G401.6 (cell line): ENCODE data around the gene NFATC4.

Experiments used
- FAIRE-seq: peaks from 2 replicates; lab custom pipeline; 2012; peaks lifted over from hg19 to GRCh38; lab: Jason Lieb, UNC

NFATC4 gene

DNA sequence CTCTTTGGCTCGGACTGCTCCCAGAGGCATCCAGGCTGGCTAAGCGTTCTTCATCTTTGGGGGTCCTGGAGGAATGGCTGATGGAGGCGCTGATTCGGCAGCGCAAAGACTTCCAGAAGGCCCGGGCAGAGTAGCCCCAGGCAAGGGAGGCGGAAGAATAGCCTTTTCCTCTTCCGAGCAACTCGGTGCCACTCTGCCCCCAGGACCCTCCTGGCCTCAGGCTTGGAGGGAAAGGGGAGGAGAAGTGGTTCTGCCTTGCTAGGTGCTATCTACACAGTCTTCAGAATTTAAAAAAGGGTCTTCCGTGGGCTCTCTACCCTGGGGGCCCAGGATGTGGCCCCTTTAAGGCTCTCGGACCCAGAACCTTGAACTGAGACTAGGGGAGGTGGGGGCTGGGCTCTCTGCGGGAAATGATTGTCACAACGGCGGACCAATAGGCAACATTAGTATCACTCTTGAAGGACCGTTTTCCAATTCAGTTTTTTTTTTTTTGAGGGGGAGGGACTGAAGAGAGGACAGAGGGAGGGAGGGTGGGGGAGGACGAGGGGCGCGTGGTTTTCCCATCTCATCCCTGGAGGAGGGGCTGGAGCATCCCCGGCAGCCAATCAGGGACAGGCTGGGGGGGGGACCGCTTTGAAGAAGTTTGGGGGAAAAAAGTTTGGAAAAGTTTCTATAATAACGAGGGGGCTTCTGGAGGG, at the start of gene NFATC4:
Gene NFATC4, plus strand, starts transcription at position 671 of the 698 bp plus-strand sequence. CDS start 157 bp downstream, outside the sequence.
- no peak for FAIRE-seq

DNA sequence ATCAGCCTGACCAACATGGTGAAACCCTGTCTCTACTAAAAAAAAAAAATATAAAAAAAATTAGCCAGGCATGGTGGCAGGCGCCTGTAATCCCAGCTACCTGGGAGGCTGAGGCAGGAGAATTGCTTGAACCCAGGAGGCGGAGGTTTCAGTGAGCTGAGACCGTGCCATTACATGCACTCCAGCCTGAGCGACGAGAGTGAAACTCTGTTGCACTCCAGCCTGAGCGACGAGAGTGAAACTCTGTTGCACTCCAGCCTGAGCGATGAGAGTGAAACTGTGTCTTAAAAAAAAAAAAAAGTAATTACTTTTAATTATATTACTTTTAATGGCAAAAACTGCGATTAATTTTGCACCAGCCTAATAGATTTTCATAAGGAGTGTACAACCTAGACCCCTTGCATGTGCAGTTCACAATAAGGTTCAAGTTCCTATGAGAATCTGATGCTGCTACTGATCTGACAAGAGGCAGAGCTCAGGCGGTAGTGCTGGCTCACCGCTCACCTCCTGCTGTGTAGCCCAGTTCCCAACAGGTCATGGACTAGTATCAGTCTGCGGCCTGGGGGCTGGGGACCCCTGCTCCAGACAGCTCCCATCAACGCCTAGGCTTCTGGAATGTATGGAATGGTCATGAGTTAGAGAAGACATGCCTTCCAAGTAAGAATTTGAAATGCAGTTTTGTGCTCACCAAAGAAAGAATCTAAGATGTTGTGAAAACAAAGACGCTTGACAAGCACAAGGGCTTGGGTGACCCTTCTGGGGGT, 46.6 kb upstream of the NFATC4 start:
- no peak for FAIRE-seq

DNA sequence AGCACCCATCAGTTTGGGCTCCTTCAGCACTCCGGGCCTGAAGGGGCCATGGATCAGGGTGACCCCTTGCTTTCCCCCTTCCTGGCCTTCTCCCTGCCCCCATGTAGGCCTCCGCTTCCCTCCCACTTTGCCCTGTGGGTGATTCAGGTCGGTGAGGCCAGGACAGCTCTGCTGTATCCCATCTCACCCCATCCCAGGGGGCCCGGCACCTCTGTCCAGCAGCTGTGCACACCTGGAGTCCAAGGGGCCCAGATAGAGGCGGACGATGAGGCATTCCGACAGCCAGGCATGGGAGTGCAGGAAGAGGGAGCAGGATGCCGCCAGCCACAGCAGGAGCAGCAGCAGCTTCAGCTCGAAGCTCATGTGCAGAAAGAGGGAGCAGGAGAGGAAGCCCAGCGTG, 45.3 kb upstream of the NFATC4 start:
- FAIRE-seq: no peak

DNA sequence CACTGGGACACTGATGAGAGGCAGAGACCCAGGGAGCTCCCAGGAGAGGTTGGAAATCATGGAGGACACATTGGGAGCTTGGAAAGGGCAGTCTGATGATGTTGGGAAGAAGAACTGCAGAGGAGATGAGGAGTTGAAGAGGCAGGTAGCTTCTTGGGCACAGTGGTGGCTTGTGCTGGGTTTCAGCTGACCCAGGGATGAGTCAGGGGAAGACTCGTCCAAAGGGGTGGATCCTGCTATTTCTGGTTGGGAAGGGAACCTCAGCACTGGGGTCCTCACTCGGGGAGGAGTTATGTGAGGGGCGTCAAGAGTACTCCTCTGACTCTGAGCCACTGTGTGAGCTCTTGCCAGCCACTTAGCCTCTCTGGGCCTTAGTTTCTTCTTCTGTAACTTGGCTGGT, 44.6 kb upstream of the NFATC4 start:
- FAIRE-seq: no peak

DNA sequence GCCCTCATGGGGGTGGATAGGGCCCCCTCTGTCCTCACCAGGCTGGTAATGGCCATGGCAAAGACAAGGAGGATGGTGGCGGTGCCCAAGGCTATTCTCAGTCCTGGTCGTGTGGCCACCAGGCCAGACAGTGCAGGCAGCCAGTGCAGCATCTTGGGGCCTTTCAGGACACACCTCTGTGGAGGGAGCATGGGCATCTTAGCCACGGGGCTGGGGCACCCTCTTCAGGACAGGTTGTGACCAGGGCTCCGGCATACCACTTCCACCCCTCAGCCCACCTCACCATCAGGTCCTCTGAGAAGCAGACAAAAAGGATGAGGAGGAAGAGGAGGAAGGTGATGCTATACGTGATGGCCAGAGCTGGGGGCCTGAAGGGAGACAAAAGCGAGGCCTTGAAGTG, 44.0 kb upstream of the NFATC4 start:
- no peak for FAIRE-seq

DNA sequence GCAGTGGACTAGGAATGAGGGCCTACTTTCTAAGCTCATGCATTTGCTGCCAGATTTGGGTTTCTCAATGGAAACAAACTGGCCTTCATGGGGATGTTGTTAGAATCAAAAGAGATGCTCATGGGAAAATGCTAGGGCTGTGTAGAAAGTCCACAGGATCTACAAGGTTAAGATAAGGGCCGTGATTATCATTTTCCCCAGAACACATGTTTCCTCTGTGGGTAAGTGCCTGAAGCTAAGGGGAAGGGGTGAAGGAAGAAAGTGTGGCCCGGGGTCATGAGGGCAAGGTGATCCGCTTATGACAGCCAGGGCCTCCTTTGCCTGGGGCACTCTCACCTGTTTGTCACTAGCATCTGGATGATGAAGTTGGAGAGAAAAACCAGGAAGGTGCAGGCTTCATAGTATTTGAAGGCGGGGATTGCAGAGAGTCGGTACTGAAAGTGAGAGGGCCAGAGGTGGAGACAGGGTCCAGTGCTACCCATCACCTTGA, 42.9 kb upstream of the NFATC4 start:
- FAIRE-seq: no peak

DNA sequence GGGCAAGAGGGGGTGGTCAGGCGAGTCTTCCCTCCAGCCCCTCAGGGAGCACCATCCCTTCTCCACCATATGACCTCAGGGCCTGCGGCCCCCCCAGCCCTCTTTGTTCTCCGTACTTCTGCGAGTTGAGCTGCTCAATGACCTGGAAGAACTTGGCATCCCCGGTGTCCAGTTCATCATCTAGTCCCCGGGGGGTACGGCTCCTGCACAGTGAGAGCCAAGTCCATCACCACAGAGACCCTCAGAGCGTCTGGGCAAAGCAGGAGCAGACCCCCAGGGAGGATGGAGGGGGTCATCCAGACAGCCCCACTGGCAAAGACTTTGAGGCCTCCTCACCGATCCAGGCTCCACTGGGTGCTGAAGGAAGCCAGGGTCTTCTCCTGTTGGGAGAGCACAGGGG, 42.0 kb upstream of the NFATC4 start:
- FAIRE-seq: no peak

DNA sequence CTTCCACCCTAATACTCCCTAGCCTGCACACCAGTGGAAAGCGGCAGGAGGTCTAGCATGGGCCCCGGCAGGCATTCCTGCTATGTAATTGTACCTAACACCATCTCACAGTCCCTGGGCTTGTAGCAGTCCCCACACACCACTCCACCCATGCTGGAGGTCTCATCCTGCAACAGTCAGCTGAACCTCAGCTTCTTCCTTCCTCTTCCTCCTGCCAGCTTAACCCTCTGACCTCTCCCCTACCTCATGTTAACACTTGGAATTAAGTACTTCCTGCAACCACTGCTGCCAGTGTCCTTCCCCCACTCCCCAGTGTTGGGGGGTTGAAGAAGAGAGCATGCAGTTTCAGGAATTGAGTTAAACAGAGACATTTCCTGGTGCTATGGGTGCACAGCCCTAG, 40.7 kb upstream of the NFATC4 start:
- no peak for FAIRE-seq

DNA sequence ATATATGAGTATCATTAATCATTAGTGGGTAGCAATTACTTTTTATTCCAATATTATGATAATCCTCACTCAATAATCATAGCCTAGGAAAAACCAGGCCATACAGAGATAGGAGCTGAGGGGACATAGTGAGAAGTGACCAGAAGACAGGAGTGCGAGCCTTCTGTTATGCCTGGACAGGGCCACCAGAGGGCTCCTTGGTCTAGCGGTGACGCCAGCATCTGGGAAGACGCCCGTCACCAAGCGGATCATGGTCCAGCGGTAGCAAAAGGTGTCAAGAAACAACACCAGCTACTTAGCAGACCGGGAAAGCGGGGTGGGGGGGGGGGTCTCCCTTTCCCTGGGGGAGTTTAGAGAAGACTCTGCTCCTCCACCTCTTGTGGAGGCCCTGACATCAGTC, 40.1 kb upstream of the NFATC4 start:
- FAIRE-seq: peak; percentile 34

DNA sequence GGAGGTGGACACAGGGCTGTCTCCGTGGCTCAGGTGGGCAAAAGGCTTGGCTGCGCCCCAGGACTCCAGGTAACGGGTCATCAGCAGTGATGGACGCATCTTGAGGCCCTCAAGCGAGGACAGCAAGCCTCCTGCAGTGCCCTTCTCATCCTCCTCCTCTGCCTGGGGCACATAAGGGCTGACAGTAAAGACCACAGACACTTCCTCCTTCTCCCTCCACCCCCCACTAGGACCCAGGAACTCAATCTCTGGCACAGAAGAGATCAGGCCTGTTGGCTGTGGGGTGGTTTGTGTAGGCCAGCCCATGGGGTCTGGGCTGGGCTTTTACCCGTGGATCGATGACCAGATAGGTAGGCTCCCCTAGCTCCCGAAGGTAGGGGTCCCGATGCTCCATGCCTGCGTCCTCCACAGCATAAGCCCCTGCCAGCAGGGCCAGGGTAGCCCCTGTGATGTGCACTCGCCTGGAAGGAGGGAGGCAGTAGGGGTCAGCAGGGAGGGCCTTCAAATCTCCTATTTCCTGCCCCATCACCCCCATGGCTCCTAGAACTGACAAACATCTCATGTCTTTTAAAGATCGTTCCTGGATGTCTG, 38.8 kb upstream of the NFATC4 start:
- FAIRE-seq: no peak

DNA sequence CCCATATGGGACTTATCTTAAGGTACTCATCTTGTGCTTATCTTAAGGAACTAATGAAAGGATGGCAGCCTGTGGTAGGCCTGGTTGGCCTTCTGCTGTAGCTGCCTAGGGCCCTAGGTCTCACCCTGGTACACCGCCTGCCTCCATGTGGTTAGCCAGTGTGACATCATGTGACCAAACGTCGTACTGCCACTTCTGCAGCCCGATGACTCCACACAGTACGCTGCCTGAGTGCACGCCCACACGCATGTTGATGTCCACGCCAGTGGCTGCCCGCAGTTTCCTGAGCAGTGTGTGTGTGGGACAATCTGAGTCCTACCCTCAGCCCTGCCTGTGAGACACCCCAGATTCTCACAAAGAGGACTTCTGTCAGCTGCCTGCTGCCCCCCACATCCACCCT, 38.2 kb upstream of the NFATC4 start:
- no peak for FAIRE-seq

DNA sequence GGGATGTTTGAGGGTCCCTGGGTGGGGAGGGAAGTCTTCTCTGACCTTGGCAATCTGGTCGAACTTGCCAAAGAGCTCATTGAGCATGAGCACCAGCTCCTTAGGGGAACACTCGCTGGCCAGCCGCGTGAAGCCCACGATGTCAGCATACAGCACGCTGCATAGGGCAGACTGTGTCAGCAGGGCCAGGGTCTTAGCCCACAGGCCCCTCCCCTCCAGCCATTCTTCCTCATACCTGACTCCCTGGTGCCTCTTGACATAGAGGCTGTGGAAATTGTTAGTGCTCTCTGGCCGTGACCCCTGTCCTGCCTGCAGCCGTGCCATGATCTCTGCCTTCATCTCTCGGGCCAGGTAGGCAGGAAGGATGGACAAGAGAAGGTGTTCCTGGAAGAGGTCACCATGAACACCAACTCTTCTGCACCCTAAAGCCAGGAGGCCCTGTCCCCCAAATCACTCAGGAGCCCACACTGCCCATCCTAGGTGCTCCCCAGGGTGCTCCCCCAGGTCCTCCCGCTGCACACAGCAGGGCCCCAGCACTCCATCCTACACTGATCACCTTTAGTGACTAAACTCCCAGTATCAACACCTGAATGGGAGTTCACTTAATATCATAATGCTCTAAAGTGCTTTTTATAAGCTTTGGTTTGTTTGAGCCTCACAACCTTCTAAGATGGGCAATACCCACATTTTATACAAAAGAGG, 36.9 kb upstream of the NFATC4 start:
- no peak for FAIRE-seq

DNA sequence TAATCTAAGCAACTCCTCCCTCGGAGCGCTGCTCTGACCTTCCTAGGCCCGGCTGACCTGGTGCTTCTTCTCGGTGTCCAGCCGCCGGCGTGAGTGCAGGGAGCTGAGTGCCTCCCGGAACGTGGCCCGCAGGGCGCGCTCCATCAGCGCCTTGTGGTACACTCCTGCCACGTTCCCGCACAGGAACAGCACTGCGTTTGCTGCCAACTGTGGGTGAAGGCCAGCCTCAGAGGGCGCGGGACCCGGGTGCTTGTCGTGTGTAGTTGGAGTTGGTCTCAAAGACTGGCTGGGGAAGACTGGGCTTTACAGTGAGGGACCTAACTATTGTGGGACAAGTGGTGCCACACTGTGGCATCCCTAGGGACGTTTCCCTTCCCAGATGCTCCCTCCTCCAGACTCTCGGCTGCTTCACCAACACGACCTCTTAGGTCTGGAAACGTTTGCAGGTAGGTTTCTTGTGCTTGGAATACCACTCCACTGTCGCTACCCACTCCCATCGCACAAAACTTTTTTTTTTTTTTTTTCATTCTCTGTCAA, 36.2 kb upstream of the NFATC4 start:
- no peak for FAIRE-seq

DNA sequence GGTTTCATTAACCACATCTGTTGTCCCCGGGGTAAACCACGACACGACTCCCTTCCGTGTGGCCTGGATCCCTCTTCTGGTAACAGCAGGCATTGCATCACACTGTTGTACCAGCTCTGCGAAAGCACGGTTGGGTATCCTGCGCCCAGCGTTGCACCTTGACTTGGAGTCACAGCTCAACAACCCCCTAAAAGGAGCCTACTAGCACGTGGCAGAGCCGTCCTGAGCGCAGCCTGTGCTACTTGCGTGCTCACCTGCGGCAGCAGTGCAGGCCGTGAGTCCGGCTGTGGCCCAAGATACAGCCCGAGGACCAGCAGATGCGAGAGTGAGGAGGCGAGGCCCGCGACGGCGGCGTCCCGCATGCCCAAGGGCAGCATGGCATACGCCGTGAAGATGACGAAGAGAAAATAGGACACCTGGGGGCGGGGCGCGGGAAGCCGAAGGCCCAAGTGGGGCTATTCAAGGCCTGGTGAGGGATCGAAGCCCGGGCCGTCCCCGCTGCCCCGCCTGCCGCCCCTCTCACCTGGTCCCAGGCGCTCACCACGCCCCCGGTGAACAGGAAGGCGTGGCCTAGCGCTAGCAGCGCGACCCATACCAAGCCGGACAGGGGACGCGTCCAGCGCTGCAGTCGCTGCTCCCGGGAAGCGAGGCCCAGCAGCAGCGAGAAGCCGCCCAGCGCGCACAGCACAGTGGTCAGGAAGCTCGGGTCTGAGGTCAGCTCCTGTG, 35.6 kb upstream of the NFATC4 start:
- no peak for FAIRE-seq

DNA sequence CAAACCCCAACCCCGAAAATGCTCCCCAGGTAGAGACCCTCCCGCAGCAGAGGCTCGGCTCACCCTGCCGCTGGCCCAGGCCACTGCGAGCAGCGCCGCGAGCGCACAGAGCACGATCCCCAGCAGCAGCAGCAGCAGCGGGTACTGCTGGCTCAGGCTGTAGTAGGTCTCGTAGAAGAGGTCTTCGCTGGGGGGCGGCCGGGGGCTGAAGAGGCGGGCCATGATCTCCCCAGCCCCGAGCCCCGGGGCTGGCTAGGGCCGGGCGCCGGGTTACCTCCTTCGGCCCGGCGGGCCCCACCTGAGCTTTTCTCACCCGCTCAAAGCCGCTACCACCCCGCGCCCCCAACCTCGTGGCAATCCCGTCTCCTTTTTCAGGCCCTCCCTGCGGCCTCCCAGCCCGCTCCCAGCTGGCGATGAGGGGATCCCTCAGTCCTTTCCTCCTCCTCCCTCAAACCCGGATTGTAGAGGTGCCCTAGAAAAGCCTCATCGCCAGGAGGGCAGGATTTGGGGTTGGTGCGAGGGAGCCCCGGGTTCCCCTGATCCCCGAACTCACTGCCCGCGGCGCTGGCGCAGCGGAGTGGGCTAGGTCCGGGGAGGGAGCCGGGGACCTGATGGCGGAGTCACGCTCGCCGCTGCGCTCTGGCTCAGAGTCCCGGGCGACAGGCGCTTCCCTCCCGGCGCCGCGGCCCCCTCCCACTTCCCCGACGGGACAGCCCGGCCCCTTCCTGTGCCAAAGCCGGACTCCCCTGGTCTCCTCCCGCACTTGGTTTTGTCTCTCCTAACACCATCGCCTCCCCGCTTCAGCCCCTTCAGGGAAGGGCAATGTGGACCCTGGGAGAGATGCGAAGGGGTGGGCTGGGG, 33.3 kb upstream of the NFATC4 start, which contains the start of gene ADCY4:
Gene ADCY4, minus strand, starts transcription at position 641 of the 861 bp plus-strand sequence. Its CDS starts 419 bp downstream, at position 222.
- FAIRE-seq: no peak

DNA sequence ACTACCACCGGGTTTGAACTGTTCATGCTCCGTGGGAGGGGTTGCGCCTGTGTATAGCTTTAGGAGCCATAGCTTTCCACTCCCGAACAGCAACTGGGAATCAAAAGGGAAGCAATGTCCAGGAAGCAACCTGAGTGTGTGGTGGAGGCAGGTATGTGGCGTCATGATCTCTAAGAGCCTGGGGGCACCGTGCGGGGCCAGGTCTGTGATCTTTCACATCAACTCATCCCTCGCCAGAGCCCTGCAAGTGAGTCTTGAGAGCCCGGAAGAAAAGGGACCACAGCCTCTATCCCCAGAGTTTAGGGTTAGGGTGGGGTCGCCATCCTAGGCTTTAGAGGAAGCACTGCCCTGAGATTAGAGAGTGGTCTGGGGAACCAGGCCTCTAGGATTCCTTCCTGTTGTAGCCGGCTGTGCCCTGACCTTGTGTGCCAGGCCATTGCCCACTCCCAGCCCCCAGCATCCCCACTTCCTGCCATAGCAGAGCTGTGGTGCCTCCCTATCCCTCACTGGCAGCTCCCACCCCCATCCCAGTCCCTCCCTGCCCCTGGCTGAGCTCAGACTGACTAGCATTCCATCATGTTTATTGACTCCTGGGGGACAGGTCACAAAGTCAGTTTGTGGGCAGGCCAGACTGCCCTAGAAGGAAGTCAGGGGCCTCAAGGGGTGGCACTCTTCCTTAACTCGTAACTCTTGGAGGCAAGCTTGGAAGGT, 32.4 kb upstream of the NFATC4 start:
- no peak for FAIRE-seq

DNA sequence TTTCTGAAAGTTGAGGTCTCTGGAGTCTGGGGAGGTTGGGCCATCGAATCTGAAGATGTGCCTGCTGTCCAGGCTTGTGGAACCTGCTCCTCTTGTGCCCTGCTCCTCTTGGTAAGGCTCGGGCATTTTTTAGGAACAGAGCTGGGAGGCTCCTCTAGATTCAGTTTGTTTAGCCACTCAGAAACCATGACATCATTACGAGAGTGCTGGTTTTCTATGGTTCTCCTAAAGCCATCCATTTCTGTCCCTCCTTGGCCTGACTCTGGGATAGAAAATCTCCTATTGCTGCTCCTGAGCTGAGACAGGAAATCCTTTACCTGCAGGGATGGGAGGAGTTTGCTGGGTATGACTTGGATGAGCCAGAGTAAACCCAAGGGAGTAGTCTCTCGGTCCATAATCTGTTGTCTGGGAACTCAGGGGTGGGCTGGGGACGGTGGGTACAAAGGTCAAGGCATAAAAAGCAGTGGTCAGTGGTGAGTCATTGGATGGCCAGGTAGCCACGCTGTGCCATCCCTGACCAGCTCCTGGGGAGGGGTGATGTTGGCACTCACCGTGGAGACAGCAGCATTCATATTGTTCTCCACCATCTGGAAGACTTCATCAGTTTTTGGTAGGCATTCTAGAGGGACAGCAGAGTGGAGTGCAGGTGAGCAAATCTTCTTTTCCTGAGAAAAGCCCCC, 30.7 kb upstream of the NFATC4 start:
- no peak for FAIRE-seq

DNA sequence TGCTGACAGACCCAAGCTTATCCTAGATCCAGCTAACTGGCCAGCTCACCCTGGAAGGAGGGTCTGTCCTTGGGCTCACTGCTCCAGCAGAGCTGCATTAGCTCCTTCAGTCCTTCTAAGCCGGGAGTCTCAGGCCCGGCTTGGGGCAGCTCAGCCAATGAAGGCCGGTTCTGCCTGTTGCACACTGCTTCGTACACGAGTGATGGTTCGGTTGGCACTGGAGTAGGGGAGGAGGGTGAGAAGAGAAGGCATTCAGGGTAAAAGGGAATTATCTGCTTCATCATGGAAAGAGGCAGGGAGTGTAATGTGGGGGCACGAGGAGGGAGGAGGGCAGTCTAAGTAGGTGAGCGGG, 30.2 kb upstream of the NFATC4 start:
- no peak for FAIRE-seq

DNA sequence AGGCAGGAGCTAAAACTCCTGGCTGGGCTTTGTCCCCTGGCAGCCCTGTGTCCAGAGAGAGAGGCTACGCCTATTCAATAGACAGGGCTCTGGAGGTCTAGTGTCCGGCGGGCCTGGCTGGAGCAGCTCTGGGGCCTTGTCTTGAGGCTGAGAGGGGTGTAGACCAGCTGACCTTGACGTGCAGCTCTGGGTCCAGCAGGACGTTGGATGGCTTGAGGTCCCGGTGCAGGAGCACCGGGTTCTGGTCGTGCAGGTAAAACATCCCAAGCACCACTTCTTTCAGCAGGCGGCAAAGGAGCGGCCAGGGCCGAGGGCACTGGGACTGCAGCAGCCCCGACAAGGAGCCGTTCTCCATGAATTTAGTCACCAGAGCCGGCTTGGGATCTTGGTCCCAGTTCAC, 29.1 kb upstream of the NFATC4 start:
- FAIRE-seq: no peak
